Measurements from ENCODE around the gene SATL1. TPM values are rescaled to one million over a fixed set of nuclear protein-coding genes. Genes with fewer than 3 reads are reported as not detected.
A peak's percentile ranks its signal among the peaks of the same experiment; 100 is the strongest.

The SATL1 gene
- total RNA-seq, 1 donor from 2014 or later = 0.09 TPM

GRCh38 chrX:85115252-85115651, 128.3 kb downstream of the SATL1 start:
- Histone ChIP-seq H3K27ac (ENCODE audit: low read depth, low read length) (no peak overlapping the region), H3K9me3 (ENCODE audit: insufficient read depth, low read depth, low read length) (no peaks in the 10 kb centered on the region), H3K9ac (ENCODE audit: low read length) (no peak overlapping the region), H2AFZ (ENCODE audit: low read depth, low read length) (no peak overlapping the region), H3K36me3 (ENCODE audit: insufficient read depth, low read length) (no peaks in the 10 kb centered on the region), H3K4me1 (ENCODE audit: insufficient read depth, low read length) (no peaks in the 10 kb centered on the region), H3K4me3 (ENCODE audit: insufficient read depth, low read depth, low read length) (no peak overlapping the region), H3K27me3 (ENCODE audit: insufficient read depth, low read length) (no peaks in the 10 kb centered on the region), H3K79me2 (ENCODE audit: insufficient read depth, low read length) (no peaks in the 10 kb centered on the region), H4K20me1 (ENCODE audit: insufficient read depth, low read length) (no peaks in the 10 kb centered on the region), H3K4me2 (ENCODE audit: low read length) (no peak overlapping the region)
- H3K4me1 Mint-ChIP-seq (ENCODE audit: low read depth, unreplicated experiment) = no peaks in the 10 kb centered on the region
- H3K4me3 Mint-ChIP-seq (ENCODE audit: unreplicated experiment) = no peak overlapping the region
- no peaks in the 10 kb centered on the region for H3K36me3 Mint-ChIP-seq (ENCODE audit: low read depth, unreplicated experiment)
- H3K9me3 Mint-ChIP-seq (ENCODE audit: unreplicated experiment) = peaks cover 2% of the 10 kb centered on the region
- TF ChIP-seq EZH2 (IDR thresholded peaks at IDR 0.05; ENCODE audit: insufficient read depth, low read length) = no peak
- TF ChIP-seq CTCF (IDR thresholded peaks at IDR 0.05; ENCODE audit: insufficient read depth, low read depth, low read length) = no peak
- H3K27me3 Mint-ChIP-seq (ENCODE audit: low read depth, unreplicated experiment) = no peaks in the 10 kb centered on the region
- H3K27ac Mint-ChIP-seq (ENCODE audit: unreplicated experiment) = no peak overlapping the region
- FAIRE-seq (no peak), DNase-seq (ENCODE audit: low read depth) (no peak)

GRCh38 chrX:85114776-85115175, 128.8 kb downstream of the SATL1 start:
- Histone ChIP-seq H3K4me1 (ENCODE audit: insufficient read depth, low read length) (no peaks in the 10 kb centered on the region), H4K20me1 (ENCODE audit: insufficient read depth, low read length) (no peaks in the 10 kb centered on the region), H3K9ac (ENCODE audit: low read length) (no peak overlapping the region), H3K4me2 (ENCODE audit: low read length) (no peak overlapping the region), H3K79me2 (ENCODE audit: insufficient read depth, low read length) (no peaks in the 10 kb centered on the region), H3K27me3 (ENCODE audit: insufficient read depth, low read length) (no peaks in the 10 kb centered on the region), H3K9me3 (ENCODE audit: insufficient read depth, low read depth, low read length) (no peaks in the 10 kb centered on the region), H2AFZ (ENCODE audit: low read depth, low read length) (no peak overlapping the region), H3K36me3 (ENCODE audit: insufficient read depth, low read length) (no peaks in the 10 kb centered on the region), H3K4me3 (ENCODE audit: insufficient read depth, low read depth, low read length) (no peak overlapping the region), H3K27ac (ENCODE audit: low read depth, low read length) (no peak overlapping the region)
- H3K4me1 Mint-ChIP-seq (ENCODE audit: low read depth, unreplicated experiment) = no peaks in the 10 kb centered on the region
- H3K27ac Mint-ChIP-seq (ENCODE audit: unreplicated experiment) = no peak overlapping the region
- no peaks in the 10 kb centered on the region for H3K36me3 Mint-ChIP-seq (ENCODE audit: low read depth, unreplicated experiment)
- no peak overlapping the region for H3K4me3 Mint-ChIP-seq (ENCODE audit: unreplicated experiment)
- FAIRE-seq = peak; percentile 62
- peaks cover 2% of the 10 kb centered on the region for H3K9me3 Mint-ChIP-seq (ENCODE audit: unreplicated experiment)
- H3K27me3 Mint-ChIP-seq (ENCODE audit: low read depth, unreplicated experiment) = no peaks in the 10 kb centered on the region
- TF ChIP-seq CTCF (IDR thresholded peaks at IDR 0.05; ENCODE audit: insufficient read depth, low read depth, low read length) (no peak), EZH2 (IDR thresholded peaks at IDR 0.05; ENCODE audit: insufficient read depth, low read length) (no peak)
- DNase-seq (ENCODE audit: low read depth) = no peak

- H3K9me3 Mint-ChIP-seq (ENCODE audit: unreplicated experiment) = peaks cover 2% of the 10 kb centered on the region
Measured at GRCh38 chrX:85114171-85114570, 129.4 kb downstream of the SATL1 start.

More at GRCh38 chrX:85114171-85114570, 129.4 kb downstream of the SATL1 start:
- no peak overlapping the region for H3K4me3 ChIP-seq (ENCODE audit: insufficient read depth, low read depth, low read length)
- H3K27ac ChIP-seq (ENCODE audit: low read depth, low read length) = no peak overlapping the region
- Mint-ChIP-seq H3K4me3 (ENCODE audit: unreplicated experiment) (no peak overlapping the region), H3K27ac (ENCODE audit: unreplicated experiment) (no peak overlapping the region), H3K27me3 (ENCODE audit: low read depth, unreplicated experiment) (no peaks in the 10 kb centered on the region), H3K36me3 (ENCODE audit: low read depth, unreplicated experiment) (no peaks in the 10 kb centered on the region), H3K4me1 (ENCODE audit: low read depth, unreplicated experiment) (no peaks in the 10 kb centered on the region)
- no peak overlapping the region for H3K9ac ChIP-seq (ENCODE audit: low read length)
- H3K27me3 ChIP-seq (ENCODE audit: insufficient read depth, low read length) = no peaks in the 10 kb centered on the region
- FAIRE-seq (peak; percentile 93), DNase-seq (ENCODE audit: low read depth) (no peak)
- no peaks in the 10 kb centered on the region for H3K9me3 ChIP-seq (ENCODE audit: insufficient read depth, low read depth, low read length)
- no peaks in the 10 kb centered on the region for H4K20me1 ChIP-seq (ENCODE audit: insufficient read depth, low read length)
- no peak overlapping the region for H2AFZ ChIP-seq (ENCODE audit: low read depth, low read length)
- no peaks in the 10 kb centered on the region for H3K79me2 ChIP-seq (ENCODE audit: insufficient read depth, low read length)
- TF ChIP-seq EZH2 (IDR thresholded peaks at IDR 0.05; ENCODE audit: insufficient read depth, low read length) = no peak
- TF ChIP-seq CTCF (IDR thresholded peaks at IDR 0.05; ENCODE audit: insufficient read depth, low read depth, low read length) = no peak
- H3K4me2 ChIP-seq (ENCODE audit: low read length) = no peak overlapping the region
- H3K4me1 ChIP-seq (ENCODE audit: insufficient read depth, low read length) = no peaks in the 10 kb centered on the region
- H3K36me3 ChIP-seq (ENCODE audit: insufficient read depth, low read length) = no peaks in the 10 kb centered on the region
